GM18507 (cell line): Measurements from ENCODE around the gene DVL2.
A peak's percentile ranks its signal among the peaks of the same experiment; 100 is the strongest.

Experiments
- DNase-seq: peaks from one replicate; pipeline ENCODE4 v3.0.0; 2011; ENCODE audit warnings: low read depth; ENCODE audit not compliant: insufficient read length; ENCODE audit errors: extremely low spot score
- FAIRE-seq: peaks from 2 replicates; lab custom pipeline; 2011; peaks lifted over from hg19 to GRCh38; lab: Jason Lieb, UNC

Gene DVL2

GRCh38 chr17:7208754-7209460 is 25.4 kb downstream of the DVL2 start:
- no peak for FAIRE-seq

GRCh38 chr17:7208027-7208571 is 26.2 kb downstream of the DVL2 start:
- FAIRE-seq (no peak), DNase-seq (no peak)

More at GRCh38 chr17:7208754-7209460, 25.4 kb downstream of the DVL2 start:
- no peak for DNase-seq

DNA sequence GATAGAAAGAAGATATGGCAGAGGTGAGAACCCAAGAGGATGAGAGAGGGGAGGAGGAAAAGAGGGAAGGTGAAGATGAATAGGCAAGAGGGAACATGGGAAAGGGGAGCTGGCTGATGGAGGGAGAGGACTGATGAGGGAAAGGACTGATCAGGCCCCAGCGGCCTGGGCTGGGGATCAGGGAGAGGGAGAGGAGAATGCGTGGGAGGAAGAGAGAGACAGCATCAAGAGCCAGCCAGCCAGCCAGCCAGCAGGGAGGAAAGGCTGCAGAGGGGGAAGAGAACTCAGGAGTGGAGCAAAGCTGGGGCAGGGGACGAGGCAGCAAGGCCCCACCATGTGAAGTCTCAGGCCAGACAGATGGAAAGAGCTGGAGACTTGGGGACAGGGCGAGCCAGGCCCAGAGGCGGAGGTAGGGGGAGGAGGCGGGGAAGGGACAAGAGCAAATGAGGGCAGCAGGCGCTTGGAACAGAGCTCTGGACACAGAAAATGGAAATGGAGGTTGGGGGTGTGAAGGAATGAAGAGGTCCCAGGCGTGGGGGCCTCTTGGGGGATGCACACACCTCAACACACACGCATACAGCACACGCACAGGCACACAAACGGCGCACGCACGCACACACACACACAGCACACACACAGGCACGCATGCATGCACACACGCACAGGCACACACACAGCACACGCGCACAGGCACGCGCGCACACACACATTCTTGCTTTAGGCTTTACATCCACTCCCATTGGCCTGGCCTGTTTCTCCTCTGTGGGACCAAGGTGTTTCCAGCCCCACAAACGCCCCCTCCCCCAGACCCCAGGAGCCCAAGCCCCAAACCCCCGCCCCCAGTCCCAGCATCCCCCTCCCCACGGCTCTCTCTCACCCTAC is 27.0 kb downstream of the DVL2 start:
- DNase-seq (no peak), FAIRE-seq (no peak)

- no peak for DNase-seq
- no peak for FAIRE-seq
Observed at GRCh38 chr17:7205561-7205960, 28.8 kb downstream of the DVL2 start.

DNA sequence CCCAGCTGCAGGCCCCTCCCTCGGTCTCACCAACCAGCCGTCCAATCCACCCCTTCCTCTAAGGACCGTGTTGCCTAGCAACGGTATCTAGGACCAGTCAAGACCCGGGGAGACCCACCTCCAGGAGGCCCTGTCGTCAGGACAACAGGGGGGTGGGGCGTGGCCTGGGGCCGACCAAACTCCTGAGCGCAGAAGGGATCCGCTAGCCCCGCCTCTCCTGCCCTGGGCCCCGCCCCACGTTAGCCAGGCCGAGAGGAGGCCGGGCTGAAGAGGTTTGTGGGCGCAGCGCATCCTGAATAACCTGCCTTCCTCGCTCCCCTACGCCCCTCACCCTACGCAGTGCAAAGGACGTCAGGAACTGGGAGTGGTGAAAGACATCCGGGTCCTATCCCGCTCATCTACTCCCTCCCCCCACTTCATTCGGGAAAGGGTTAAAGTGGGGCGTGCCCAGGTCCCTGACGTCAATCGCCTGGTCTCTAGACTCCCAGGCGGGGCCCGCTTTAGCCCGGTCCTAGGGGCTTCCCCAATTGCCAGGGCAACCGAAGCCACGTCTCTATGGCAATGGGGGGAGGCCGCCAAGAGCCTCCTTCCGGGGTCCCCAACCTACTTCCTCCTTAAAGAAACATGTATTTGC is 29.4 kb downstream of the DVL2 start:
- peak; percentile 96 for FAIRE-seq
- DNase-seq: peak; percentile 94

DNA sequence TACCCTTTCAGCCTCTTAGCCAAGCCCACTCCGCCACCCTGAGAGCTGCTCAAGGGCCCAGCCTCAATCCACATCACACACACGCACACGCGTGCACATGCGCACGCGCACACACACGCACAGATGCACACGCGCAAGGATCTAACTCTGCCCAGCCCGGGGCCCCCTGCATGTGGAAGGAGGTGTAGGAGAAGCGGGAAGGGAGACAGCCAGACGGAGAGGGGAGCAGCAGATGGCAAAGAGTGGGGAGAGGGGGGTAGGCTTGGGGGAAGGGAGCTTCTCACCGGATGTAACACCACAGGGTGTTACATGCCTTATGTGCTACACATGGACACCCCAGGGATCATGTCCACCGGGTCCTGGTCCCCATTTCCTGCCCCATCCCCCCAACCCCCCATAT is 30.0 kb downstream of the DVL2 start:
- DNase-seq (no peak), FAIRE-seq (no peak)

DNA sequence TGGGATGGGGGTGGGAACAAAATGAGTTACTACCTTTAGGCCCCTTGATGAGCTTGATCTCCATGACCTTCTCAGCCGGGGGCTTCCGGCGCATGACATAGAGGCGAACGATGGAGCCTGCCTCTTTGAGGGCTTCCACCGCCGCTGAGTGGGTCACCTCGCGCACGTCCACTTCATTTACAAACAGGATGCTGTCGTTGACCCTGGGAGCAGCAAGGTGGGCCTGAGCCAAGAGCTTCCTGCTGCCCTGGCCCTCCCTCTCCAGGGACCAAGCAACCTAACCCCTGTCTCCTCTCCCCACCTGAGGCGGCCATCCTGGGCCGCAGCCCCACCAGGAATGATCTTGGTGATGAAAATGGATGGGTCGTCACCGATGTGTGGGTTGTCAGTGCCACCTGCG is 30.9 kb downstream of the DVL2 start:
- FAIRE-seq (no peak), DNase-seq (no peak)

DNA sequence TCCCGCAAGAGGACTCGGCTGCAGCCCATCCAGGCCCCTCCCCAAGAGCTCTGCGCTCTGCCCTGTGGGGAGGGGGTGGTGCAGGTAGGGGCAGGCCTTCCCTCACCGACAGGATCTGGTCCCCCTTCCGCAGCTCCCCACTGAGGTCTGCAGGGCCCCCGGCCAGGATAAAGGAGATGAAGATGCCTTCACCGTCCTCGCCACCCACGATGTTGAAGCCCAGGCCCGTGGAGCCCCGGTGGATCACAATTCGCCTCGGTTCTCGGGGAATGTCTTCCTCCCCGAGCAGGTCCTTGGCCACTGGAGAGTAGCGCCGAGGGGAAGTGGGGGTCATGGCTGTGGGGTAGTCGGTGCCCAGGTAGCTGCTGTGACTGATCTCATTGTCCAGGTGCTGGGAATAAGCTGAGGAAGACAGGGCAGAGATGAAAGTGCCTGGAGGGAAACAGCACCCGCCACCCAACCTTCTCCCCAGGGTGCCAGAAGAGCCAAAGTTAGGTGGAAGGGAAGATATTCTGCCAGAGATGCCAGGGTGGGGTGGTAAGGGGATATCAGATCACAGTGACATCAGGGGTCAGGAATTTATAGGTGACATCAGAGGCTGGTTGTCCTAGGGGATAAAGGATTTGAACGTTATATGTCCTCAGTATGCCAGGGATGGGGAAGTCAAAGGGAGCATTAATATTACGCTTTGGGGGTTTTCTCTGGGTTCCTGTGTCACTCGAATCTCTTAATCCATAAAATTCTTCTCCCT is 37.5 kb downstream of the DVL2 start:
- no peak for DNase-seq
- no peak for FAIRE-seq

DNA sequence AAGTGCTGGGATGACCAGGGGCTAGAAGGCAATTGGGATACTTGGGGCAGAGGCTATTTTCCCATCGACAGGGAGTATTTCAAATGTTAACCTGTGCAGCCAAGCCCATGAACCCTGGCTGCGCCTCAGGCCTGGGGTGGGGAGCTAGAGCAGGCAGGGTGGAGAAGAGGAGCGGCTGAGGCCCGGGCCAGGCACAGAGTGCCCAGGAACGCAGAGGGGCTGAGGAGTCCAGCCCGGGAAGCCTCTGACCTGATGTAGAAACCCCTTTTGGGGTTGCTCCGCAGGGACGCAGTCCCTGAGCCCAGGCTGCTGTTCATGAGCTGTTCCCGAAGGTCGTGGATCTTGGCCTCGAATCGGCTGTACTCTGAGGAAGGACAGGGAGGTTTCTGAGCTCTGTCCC is 38.3 kb downstream of the DVL2 start:
- no peak for FAIRE-seq
- DNase-seq: no peak

GRCh38 chr17:7192271-7192937 is 41.9 kb downstream of the DVL2 start:
- FAIRE-seq: no peak
- DNase-seq: no peak

- DNase-seq: peak; percentile 25
- no peak for FAIRE-seq
Observed at GRCh38 chr17:7191571-7192270, 42.6 kb downstream of the DVL2 start.

DNA sequence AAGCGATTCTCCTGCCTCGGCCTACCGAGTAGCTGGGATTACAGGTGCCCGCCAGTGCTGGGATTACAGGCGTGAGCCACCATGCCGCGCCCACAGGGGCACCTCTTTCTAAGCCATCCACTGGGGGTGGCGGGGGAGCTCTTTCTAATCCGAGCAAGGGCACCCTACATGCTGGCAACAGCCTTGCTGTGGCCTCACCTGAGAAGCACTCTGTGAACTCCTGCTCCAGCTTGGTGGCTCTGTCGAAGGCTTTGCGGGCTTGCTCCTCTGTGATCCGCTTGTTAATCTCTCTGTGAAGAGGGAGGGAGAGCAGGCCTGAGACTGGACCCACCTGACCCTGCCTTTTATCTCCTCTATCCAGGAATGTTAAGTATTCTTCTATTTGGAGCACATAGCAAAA is 43.2 kb downstream of the DVL2 start:
- FAIRE-seq: no peak
- DNase-seq: no peak

DNA sequence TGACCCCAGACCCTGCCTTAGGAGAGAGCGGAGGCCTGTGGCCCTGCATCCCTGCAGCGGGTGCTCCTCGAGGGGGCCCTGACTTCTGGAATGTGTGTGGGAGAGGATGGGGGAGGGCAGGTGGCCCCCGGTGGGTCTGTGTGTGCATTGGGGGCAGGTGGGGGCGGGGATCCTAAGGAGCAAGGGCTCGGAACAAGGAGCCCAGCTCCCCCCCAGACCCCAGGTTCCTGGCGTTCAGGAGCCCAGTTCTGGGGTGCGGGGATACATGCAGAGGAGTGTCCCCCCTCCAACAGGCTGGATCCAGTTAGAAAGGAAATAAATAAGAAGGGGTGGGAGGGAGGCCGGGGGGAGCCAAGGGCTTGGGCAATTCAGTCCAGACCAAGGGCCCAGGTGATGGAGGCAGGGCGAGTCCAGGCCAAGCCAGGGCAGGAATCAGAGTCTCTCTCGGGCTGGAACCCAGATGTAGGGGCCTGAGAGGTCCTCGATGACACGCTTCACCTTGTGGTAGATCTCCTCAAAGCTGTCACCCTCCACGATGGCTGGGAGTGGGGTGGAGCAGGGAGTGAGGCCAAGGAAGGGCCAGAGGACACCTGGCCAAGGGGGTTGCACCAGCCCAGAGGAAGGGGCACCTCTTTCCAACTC is 43.9 kb downstream of the DVL2 start:
- no peak for FAIRE-seq

GRCh38 chr17:7186241-7186640 is 48.1 kb downstream of the DVL2 start:
- DNase-seq (no peak), FAIRE-seq (no peak)

More for the DNA sequence above, 43.9 kb downstream of the DVL2 start:
- DNase-seq: no peak

- FAIRE-seq: no peak
- no peak for DNase-seq
Observed at GRCh38 chr17:7184647-7185046, 49.7 kb downstream of the DVL2 start.

DNA sequence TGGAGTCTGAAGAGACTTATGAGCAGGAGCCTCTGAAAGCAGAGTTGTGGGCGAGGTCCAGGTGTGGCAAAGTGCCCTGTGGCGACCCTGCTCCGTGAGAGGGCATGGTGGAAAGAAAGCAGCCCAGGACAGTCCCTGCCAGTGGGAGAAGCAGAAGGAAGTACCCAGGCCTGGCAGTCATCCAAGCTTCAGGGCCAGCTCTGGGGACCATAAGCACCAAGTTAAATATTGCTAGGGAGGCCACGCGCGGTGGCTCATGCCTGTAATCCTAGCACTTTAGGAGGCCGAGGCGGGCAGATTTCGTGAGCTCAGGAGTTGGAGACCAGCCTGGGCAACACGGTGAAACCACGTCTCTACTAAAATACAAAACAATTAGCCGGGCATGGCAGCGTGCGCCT is 50.2 kb downstream of the DVL2 start:
- FAIRE-seq (no peak), DNase-seq (no peak)

DNA sequence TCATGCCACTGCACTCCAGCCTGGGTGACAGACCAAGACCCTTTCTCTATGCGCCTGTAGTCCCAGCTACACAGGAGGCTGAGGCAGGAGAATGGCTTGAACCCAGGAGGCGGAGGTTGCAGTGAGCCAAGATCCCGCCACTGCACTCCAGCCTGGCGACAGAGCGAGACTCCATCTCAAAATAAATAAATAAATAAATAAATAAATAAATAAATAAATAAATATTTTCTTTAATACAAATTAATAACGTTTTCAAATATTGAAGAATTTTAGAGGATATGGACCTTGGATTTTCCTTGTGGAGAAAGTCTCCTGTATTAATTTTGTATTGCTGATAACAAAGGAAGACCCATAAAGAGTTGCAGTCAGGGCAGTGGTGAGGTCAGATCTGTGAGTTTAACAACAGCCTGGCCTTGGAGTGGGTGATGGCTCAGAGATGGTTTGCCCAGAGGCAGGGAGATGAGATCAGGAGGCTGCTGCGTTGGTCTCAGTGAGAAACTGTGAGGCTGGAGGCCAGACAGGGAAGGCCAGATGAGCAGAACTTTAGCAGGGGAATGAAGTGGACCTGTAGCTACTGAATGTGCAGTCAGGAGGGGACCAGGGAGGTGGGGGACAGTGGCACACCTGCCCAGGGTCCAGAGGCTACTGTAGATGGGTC is 50.8 kb downstream of the DVL2 start:
- DNase-seq (no peak), FAIRE-seq (no peak)
